HepG2 (cell line): ENCODE results near the gene NOCT. TPM values are rescaled to one million over a fixed set of nuclear protein-coding genes. Genes with fewer than 3 reads are reported as not detected.
A peak's percentile ranks its signal among the peaks of the same experiment; 100 is the strongest.

ENCODE experiments used
- ARID3A ChIP-seq: IDR thresholded peaks from 2 replicates; pipeline ENCODE4 v1.6.1; 2012; ENCODE audit warnings: low read depth, low read length, improper control_type of control experiment
- ATF2 ChIP-seq: sonication (generic); formaldehyde crosslinking; IDR thresholded peaks from 2 replicates; pipeline ENCODE4 v1.4.0; 2020; ENCODE audit warnings: missing genetic modification reagents
- CAMTA2 ChIP-seq: sonication (generic); formaldehyde crosslinking; IDR thresholded peaks from 2 replicates; pipeline ENCODE4 v1.4.0; 2020; ENCODE audit warnings: mild to moderate bottlenecking, missing genetic modification reagents, borderline replicate concordance
- CEBPB ChIP-seq: IDR thresholded peaks from 2 replicates; pipeline ENCODE4 v1.6.1; 2011; ENCODE audit warnings: low read depth, low read length, improper control_type of control experiment, borderline replicate concordance
- CTCF ChIP-seq: sonication (generic); formaldehyde crosslinking; IDR thresholded peaks from 2 replicates; pipeline ENCODE4 v1.5.0; 2020; ENCODE audit warnings: mild to moderate bottlenecking, missing genetic modification reagents, moderate library complexity
- FOXO4 ChIP-seq: sonication (generic); formaldehyde crosslinking; conservative IDR thresholded peaks from 2 replicates; pipeline ENCODE4 v1.8.1; 2023; ENCODE audit warnings: missing genetic modification reagents
- MEIS2 ChIP-seq: sonication (generic); formaldehyde crosslinking; IDR thresholded peaks from 2 replicates; pipeline ENCODE4 v1.9.0; 2021; ENCODE audit warnings: mild to moderate bottlenecking, missing genetic modification reagents
- NR2C2 ChIP-seq: sonication (generic); formaldehyde crosslinking; IDR thresholded peaks from 2 replicates; pipeline ENCODE4 v1.4.0; 2020; ENCODE audit warnings: missing genetic modification reagents, mild to moderate bottlenecking, moderate library complexity, borderline replicate concordance
- RBM39 ChIP-seq: fragments of 200-400 bp; formaldehyde crosslinking; IDR thresholded peaks from one replicate; pipeline ENCODE4 v1.6.1; 2018; ENCODE audit warnings: antibody characterized with exemption, mild to moderate bottlenecking, low read depth, low read length; ENCODE audit not compliant: poor library complexity, severe bottlenecking
- SKI ChIP-seq: fragments of 450-650 bp; IDR thresholded peaks from one replicate; pipeline ENCODE4 v1.6.1; 2018; ENCODE audit warnings: mild to moderate bottlenecking; ENCODE audit not compliant: partially characterized antibody
- TBL1XR1 ChIP-seq: fragments of 150-350 bp; IDR thresholded peaks from 2 replicates; pipeline ENCODE4 v1.6.1; 2014; ENCODE audit warnings: borderline replicate concordance, low read length; ENCODE audit not compliant: partially characterized antibody
- WIZ ChIP-seq: sonication (generic); formaldehyde crosslinking; IDR thresholded peaks from 2 replicates; pipeline ENCODE4 v1.5.1; 2020; ENCODE audit warnings: mild to moderate bottlenecking, missing genetic modification reagents
- ZMAT5 ChIP-seq: sonication (generic); formaldehyde crosslinking; IDR thresholded peaks from 2 replicates; pipeline ENCODE4 v1.5.0; 2020; ENCODE audit warnings: mild to moderate bottlenecking, low read depth, missing genetic modification reagents, borderline replicate concordance
- ZNF160 ChIP-seq: sonication (generic); formaldehyde crosslinking; IDR thresholded peaks from 2 replicates; pipeline ENCODE4 v1.8.0; 2022; ENCODE audit warnings: mild to moderate bottlenecking, inconsistent platforms, missing genetic modification reagents
- ZNF34 ChIP-seq: sonication (generic); formaldehyde crosslinking; IDR thresholded peaks from 2 replicates; pipeline ENCODE4 v1.4.0; 2020; ENCODE audit warnings: mild to moderate bottlenecking, missing genetic modification reagents, borderline replicate concordance
- ZNF747 ChIP-seq: sonication (generic); formaldehyde crosslinking; IDR thresholded peaks from 2 replicates; pipeline ENCODE4 v1.8.1; 2023; ENCODE audit warnings: missing genetic modification reagents, mild to moderate bottlenecking, borderline replicate concordance
- polyA plus RNA-seq, 8 experiments: library from polyadenylated mRNA; depleted of rRNA in 3 of 8; stranded (reverse) in 7 of 8; unstranded in 1 of 8; fragments of >200 nt; fragmentation: Illumina TruSeq in 4 of 8; extraction: Trizol in 4 of 8; gene quantifications; 2 replicates each; pipeline versions ENCODE4 v1.2.1 to v1.2.3, GENCODE V29; 2011 to 2016; ENCODE audit warnings: low read depth in 4 of 8, missing spikeins in 1 of 8, mixed read lengths in 1 of 8; ENCODE audit not compliant: insufficient read depth in 1 of 8
- total RNA-seq, 5 experiments: library from RNA; depleted of rRNA; stranded (reverse); fragments of >200 nt; fragmentation: Illumina TruSeq; extraction: Trizol; gene quantifications; 2 replicates each; pipeline ENCODE4 v1.2.3, GENCODE V29; 2016; ENCODE audit warnings: low read depth in 1 of 5

NOCT gene
- total and polyA plus RNA-seq, 2 of the 13 experiments (the other 11 are each of a cell fraction or from before 2014, with no cell fraction given) = 3.6 to 13.1 TPM

GRCh38 chr4:139015269-139015947, at the start of gene NOCT (continued):
- TF ChIP-seq ATF2 (CRISPR knock-in tag) (peak; percentile 47; the same call in 1 of the 2 replicates), ARID3A (no peak), TBL1XR1 (no peak), ZNF160 (CRISPR knock-in tag) (peak; percentile 44; the same call in 1 of the 2 replicates), SKI (peak; percentile 94), MEIS2 (no peak), WIZ (CRISPR knock-in tag) (no peak), NR2C2 (peak; percentile 35; the same call in 1 of the 2 replicates), RBM39 (peak; percentile 65), CEBPB (0 out of 2 replicates have a peak, but pooled peaks have one; percentile 11), CAMTA2 (CRISPR knock-in tag) (no peak), ZNF34 (CRISPR knock-in tag) (0 out of 2 replicates have a peak, but pooled peaks have one; percentile 35), FOXO4 (CRISPR knock-in tag) (no peak), CTCF (no peak), ZNF747 (CRISPR knock-in tag) (no peak), ZMAT5 (CRISPR knock-in tag) (no peak)
